GM21360 (cell line): ENCODE data around the gene TTYH2.
"Not testable (repeated sequence)": the region's sequence is repeated elsewhere in the genome, so short reads cannot be mapped to it uniquely, and the experiment has no call there.

Source experiments
- ATAC-seq: cut with Tn5 transposase; IDR thresholded peaks from one replicate; pipeline ENCODE4 v1.9.1; 2021; ENCODE audit warnings: mild to moderate bottlenecking, moderate library complexity; ENCODE audit not compliant: unreplicated experiment

Gene TTYH2

GRCh38 chr17:74282274-74282586, 68.9 kb downstream of the TTYH2 start:
- not testable (repeated sequence) for ATAC-seq

GRCh38 chr17:74282587-74283370, 69.4 kb downstream of the TTYH2 start:
- no peak for ATAC-seq

DNA sequence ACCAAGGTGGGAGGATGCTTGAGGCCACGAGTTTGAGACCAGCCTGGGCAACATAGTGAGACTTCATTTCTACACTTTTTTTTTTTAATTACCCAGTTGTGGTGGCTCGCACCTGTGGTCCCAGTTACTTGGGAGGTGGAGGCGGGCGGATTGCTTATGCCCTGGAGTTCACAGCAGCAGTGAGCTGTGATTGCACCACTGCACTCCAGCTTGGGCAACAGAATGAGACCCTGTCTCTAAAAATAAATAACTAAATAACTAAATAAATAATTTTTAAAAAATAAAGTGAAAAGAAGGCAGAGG, 70.0 kb downstream of the TTYH2 start:
- no peak for ATAC-seq

GRCh38 chr17:74287031-74287602, 73.7 kb downstream of the TTYH2 start:
- ATAC-seq, result no peak

- no peak for ATAC-seq
These were observed 75.4 kb downstream of the TTYH2 start for GRCh38 chr17:74288785-74289184.

DNA sequence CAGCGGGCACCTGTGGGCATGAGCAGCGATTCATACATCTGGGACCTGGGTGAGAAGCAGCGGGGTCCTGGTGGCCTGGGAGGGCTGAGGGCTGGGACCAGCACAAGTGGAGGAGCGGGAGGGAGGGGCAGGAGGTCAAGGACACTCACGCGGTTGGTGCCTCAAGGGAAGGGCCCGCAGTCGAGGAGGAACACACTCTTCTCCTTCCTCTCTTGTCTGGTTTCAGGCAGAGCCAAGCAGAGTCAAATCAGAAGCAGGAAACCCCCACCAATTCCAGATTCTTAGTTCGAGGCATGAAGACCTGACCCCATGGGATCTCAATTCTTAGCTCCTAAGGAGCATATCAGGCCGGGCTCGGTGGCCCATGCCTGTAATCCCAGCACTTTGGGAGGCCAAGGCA, 76.3 kb downstream of the TTYH2 start:
- ATAC-seq, result no peak

- ATAC-seq, result no peak
These were observed 77.0 kb downstream of the TTYH2 start for GRCh38 chr17:74290340-74290739.

GRCh38 chr17:74292495-74292894, 79.1 kb downstream of the TTYH2 start:
- ATAC-seq, result no peak

GRCh38 chr17:74295625-74296547, 82.5 kb downstream of the TTYH2 start:
- ATAC-seq, result no peak

DNA sequence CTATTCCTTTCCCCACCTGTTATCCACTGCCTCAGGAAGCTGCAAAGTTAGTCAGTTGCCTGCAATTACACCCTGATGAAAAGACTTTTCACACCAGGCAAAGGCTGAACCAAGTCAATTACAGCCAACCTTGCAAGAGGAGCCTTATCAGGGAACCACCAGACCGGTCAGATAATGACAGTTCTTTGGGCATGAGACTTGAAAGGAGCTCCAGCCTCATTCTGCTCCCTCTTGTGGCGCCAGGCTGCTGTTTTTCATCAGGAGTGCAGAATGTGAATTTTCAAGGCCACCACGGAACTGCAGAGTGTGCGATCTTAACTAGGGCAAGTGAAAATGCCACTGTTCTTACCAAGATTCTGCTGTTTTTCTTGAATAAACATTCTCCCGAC, 83.2 kb downstream of the TTYH2 start:
- ATAC-seq, result no peak

- ATAC-seq, result no peak
These were observed 84.6 kb downstream of the TTYH2 start for GRCh38 chr17:74297941-74298340.

GRCh38 chr17:74298778-74299177, 85.4 kb downstream of the TTYH2 start:
- no peak for ATAC-seq

- no peak for ATAC-seq
These were observed 86.0 kb downstream of the TTYH2 start for GRCh38 chr17:74299226-74300009.

DNA sequence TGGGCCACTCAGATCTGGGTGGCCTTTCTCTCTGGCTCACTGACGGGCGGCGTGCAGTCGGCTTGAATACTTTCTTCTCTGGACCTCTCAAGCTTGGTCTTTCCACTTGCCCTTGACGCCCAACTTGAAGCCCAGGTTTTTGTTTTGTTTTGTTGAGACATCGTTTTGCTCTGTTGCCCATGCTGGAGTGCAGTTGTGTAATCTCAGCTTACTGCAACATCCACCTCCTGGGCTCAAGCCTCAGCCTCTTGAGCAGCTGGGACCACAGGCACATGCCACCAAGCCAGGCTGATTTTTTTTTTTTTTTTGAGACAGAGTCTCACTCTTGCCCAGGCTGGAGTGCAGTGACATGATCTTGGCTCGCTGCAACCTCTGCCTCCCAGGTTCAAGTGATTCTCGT, 89.9 kb downstream of the TTYH2 start:
- ATAC-seq, result no peak

DNA sequence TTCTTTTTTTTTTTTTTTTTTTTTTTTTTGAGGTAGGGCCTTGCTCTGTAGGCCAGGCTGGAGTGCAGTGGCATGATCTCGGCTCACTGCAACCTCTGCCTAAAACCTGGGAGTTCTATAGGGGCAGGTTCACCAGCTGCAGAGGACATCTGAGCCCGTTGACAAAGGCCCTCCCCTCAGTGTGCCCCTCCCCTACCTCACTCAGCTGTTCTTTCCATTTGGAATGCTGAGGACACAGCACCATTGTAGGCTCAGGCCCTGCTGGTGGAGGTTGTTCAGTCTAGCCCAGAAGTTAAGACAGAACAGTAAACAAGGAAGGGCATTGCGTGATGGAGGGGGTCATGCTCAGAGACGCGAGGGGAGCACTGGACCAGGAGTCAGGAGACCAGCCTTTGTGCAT, 90.8 kb downstream of the TTYH2 start:
- ATAC-seq, result no peak

DNA sequence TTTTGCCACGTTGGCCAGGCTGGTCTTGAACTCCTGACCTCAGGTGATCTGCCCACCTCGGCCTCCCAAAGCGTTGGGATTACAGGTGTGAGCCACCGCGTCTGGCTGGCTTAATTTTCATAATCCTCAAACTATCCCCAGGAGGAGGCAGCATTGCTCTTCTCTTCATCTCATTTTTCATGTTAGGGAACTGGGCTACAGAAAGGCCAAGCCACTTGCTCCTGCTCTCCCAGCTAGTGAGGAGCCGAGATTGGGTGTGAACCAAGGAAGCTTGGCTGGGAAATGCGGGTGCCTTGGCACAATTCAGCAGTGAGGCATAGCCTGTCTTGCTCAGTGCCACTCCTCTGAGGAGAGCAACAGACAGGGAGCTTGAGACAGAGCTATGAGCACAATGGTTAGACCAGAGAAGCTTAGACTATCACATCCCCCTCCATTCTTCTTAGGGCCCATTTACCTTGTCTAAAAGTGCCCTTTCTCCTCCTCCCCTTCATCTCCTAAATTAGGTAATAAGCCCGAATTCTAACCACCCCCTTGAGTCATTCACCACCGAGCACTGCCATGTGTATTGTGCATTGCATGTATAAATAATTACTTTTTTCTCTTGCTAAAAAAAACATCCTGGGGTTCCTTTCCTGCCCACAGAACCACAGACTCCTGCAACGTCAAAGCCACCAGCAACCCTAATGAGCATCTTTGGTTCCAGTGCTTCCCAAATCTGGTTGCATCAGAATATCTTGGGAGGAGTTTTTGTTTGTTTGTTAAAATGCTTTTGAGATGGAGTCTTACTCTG, 92.7 kb downstream of the TTYH2 start:
- ATAC-seq, result no peak

- ATAC-seq, result no peak
These were observed 94.8 kb downstream of the TTYH2 start for GRCh38 chr17:74307984-74308773.

DNA sequence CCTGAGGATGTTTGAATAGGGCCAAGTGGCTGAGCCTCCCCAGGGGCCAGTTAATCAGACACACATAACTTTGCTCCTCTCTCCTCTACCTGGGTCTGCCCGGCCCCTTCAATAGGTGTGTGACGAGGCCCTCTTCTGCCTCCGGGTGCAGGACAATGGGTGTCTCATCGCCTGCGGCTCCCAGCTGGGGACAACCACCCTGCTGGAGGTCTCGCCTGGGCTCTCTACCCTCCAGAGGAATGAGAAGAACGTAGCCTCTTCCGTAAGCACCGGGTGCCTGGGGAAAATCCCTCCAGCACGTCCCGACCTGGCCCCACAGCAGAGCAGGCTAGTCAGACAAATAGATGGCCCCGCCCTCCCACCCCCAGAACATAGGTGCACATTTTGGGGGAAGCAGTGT, 96.5 kb downstream of the TTYH2 start:
- no peak for ATAC-seq
